ENCODE data around the gene SUMO4. TPM values are rescaled to one million over a fixed set of nuclear protein-coding genes. Genes with fewer than 3 reads are reported as not detected.

The SUMO4 gene
- total RNA-seq, 4 donors from 2014 or later = 1.5 to 28.1 (median 8.1) TPM

DNA sequence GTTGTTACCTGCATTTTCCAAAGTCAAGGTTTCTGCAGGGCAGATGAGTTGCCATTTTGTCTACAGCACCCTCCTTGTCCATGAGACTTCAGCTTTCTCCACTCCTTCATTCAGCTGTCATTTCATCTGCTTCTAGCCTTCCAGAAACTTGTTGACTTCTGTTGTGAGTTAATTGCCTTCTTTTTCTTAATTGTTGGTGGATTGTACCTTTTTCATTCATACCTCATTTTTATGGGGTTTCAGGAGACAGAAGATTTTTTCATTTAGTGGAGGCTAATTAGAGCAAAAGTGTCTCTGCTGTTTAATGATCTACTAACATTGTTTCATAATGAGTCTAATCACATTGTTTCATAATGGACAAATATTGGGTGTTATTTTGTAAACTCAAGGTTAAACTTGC lies 7.5 kb upstream of the SUMO4 start:
- Histone ChIP-seq H3K9me3 (no peaks in the 10 kb centered on the region), H3K4me1 (peaks cover 10 to 40% (median 24%) of the 10 kb centered on the region in 4 donors), H3K27me3 (no peaks in the 10 kb centered on the region), H3K27ac (no peak overlapping the region), H3K4me3 (no peak overlapping the region), H3K36me3 (peaks cover 0 to 9% (median 0%) of the 10 kb centered on the region in 4 donors)
- in situ Hi-C loops (cut with MboI; ENCODE audit: low pct_ligation_motif_present in 1 of 4, low pct_unique_long_range_greater_than_20kb in 1 of 4, low sequenced_read_pairs in 3 of 4) (no loop called here), intact Hi-C loops (cut with DNase I; ENCODE audit: low total_unique reads) (no loop called here)
- DNase-seq = no peak
- no peak for TF ChIP-seq POLR2AphosphoS5 (IDR thresholded peaks at IDR 0.05)
- TF ChIP-seq POLR2A (IDR thresholded peaks at IDR 0.05) = no peak
- TF ChIP-seq EP300 (IDR thresholded peaks at IDR 0.05; ENCODE audit: low read depth) = no peak
- TF ChIP-seq, protein P1, sequence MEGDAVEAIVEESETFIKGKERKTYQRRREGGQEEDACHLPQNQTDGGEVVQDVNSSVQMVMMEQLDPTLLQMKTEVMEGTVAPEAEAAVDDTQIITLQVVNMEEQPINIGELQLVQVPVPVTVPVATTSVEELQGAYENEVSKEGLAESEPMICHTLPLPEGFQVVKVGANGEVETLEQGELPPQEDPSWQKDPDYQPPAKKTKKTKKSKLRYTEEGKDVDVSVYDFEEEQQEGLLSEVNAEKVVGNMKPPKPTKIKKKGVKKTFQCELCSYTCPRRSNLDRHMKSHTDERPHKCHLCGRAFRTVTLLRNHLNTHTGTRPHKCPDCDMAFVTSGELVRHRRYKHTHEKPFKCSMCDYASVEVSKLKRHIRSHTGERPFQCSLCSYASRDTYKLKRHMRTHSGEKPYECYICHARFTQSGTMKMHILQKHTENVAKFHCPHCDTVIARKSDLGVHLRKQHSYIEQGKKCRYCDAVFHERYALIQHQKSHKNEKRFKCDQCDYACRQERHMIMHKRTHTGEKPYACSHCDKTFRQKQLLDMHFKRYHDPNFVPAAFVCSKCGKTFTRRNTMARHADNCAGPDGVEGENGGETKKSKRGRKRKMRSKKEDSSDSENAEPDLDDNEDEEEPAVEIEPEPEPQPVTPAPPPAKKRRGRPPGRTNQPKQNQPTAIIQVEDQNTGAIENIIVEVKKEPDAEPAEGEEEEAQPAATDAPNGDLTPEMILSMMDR (IDR thresholded peaks at IDR 0.05) = no peak

DNA sequence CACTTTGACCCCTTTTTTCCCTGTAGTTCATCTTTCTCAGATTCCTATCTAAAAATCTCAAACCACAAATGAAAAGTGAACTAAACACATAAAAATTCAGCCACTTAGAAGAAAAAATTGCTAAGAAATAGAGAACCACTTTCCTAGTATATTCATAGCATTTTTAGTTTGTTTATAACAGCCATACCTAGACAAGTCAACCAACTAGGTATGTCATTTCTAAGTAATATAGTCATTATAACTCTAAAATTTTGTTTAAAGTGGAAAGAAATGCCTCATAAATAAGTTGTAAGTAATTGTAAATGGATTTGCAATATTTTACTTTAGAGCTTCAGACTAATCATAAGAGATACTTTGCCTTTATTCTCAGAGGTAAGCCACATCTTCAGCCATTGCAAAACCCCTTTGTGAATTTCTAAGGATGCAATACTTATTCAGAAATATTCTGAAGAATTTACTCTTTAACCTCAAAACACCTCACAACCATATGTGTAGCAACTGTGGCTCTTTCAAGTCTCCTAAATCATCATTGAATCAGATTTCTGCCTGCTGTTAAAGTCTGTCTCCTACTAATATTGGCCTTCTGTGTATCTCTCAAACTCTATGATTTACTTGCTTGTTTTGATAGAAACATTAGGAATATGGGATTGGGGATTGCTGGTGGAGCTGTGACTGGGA lies 6.9 kb upstream of the SUMO4 start:
- Histone ChIP-seq H3K27me3 (no peaks in the 10 kb centered on the region), H3K4me3 (no peak overlapping the region), H3K36me3 (peaks cover 0 to 14% (median 2%) of the 10 kb centered on the region in 4 donors), H3K9me3 (no peaks in the 10 kb centered on the region), H3K4me1 (peaks cover 6 to 34% (median 22%) of the 10 kb centered on the region in 4 donors), H3K27ac (no peak overlapping the region)
- in situ Hi-C loops (cut with MboI; ENCODE audit: low pct_ligation_motif_present in 1 of 4, low pct_unique_long_range_greater_than_20kb in 1 of 4, low sequenced_read_pairs in 3 of 4) = no loop called here
- TF ChIP-seq POLR2AphosphoS5 (IDR thresholded peaks at IDR 0.05) (no peak), EP300 (IDR thresholded peaks at IDR 0.05; ENCODE audit: low read depth) (no peak), POLR2A (IDR thresholded peaks at IDR 0.05) (no peak)
- TF ChIP-seq, protein P1 (IDR thresholded peaks at IDR 0.05) = no peak
- DNase-seq = no peak
- intact Hi-C loops (cut with DNase I; ENCODE audit: low total_unique reads) = no loop called here

DNA sequence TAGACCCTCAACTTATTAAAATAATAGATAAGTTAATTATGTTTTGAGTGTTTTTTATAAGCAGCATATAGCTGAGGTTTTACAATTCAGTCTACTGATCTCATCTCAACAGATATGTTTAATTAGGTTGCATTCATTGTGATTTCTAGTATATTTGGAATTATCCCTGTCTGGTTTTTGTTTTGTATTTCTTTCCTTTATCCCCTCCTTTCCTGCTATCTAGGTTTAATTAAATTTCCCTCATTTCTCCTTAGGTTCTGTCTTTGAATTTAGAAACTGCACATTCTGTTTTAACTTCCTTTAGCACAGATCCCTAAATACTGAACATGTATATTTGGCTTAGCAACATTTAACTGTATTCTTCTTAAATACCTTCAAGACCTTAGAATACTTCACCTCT lies 4.9 kb upstream of the SUMO4 start:
- TF ChIP-seq EP300 (IDR thresholded peaks at IDR 0.05; ENCODE audit: low read depth) (no peak), POLR2A (IDR thresholded peaks at IDR 0.05) (no peak), POLR2AphosphoS5 (IDR thresholded peaks at IDR 0.05) (no peak)
- TF ChIP-seq, protein P1 (IDR thresholded peaks at IDR 0.05) = no peak
- DNase-seq = no peak
- Histone ChIP-seq H3K27ac (no peak overlapping the region), H3K9me3 (no peaks in the 10 kb centered on the region), H3K27me3 (no peaks in the 10 kb centered on the region), H3K4me3 (no peak overlapping the region), H3K4me1 (peaks cover under 1 to 13% (median 4%) of the 10 kb centered on the region in 4 donors), H3K36me3 (peaks cover 0 to 33% (median 12%) of the 10 kb centered on the region in 4 donors)
- intact Hi-C loops (cut with DNase I; ENCODE audit: low total_unique reads) = no loop called here
- in situ Hi-C loops (cut with MboI; ENCODE audit: low pct_ligation_motif_present in 1 of 4, low pct_unique_long_range_greater_than_20kb in 1 of 4, low sequenced_read_pairs in 3 of 4) = no loop called here

DNA sequence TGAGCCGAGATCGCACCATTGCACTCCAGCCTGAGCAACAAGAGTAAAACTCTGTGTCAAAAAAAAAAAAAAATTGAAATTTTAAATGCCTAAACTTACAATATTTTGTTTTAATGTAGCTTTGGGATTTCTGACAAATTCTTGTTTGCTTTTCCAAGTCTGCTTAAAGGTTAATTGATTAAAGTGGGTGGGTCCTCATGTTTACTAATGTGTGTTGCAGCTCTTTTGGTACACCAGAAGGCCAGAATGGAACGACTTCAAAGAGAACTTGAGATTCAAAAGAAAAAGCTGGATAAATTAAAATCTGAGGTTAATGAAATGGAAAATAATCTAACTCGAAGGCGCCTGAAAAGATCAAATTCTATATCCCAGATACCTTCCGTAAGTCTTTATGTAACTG lies 2.7 kb upstream of the SUMO4 start:
- peaks cover 0 to 7% (median 3%) of the 10 kb centered on the region in 4 donors for H3K4me1 ChIP-seq
- in situ Hi-C loops (cut with MboI; ENCODE audit: low pct_ligation_motif_present in 1 of 4, low pct_unique_long_range_greater_than_20kb in 1 of 4, low sequenced_read_pairs in 3 of 4) = no loop called here
- TF ChIP-seq POLR2AphosphoS5 (IDR thresholded peaks at IDR 0.05) (no peak), POLR2A (IDR thresholded peaks at IDR 0.05) (no peak), EP300 (IDR thresholded peaks at IDR 0.05; ENCODE audit: low read depth) (no peak)
- TF ChIP-seq, protein P1 (IDR thresholded peaks at IDR 0.05) = no peak
- H3K27ac ChIP-seq = no peak overlapping the region
- no peak for DNase-seq
- H3K4me3 ChIP-seq = no peak overlapping the region
- no peaks in the 10 kb centered on the region for H3K9me3 ChIP-seq
- intact Hi-C loops (cut with DNase I; ENCODE audit: low total_unique reads) = no loop called here
- WGBS, 2 donors (ENCODE audit: low coverage in 1 of 2) = 93 to 97% methylated on average over 4 to 6 of the region's 6 CpGs
- no peaks in the 10 kb centered on the region for H3K27me3 ChIP-seq
- H3K36me3 ChIP-seq = peaks cover 0 to 44% (median 17%) of the 10 kb centered on the region in 4 donors

Measured in transverse colon (tissue), 4 donors.